Muscle of back (tissue), 11 donors: ENCODE data around the gene MICALL2. TPM values are rescaled to one million over a fixed set of nuclear protein-coding genes. Genes with fewer than 3 reads are reported as not detected.

ENCODE experiments used
- DNase-seq, 3 donors: peaks; one replicate each; pipeline versions ENCODE4 v3.0.0 to v3.0.0-alpha.2; 2013
- polyA plus RNA-seq, 10 donors: library from polyadenylated mRNA; unstranded; fragments of 120-200 nt; gene quantifications; one replicate each; pipeline ENCODE4 v1.2.1, GENCODE V29; 2013; ENCODE audit not compliant: insufficient read length in 10 of 10

The MICALL2 gene
- polyA plus RNA-seq, 10 donors = 4.0 to 10.2 (median 6.0) TPM

GRCh38 chr7:1395211-1396070 is 63.8 kb downstream of the MICALL2 start:
- no peak for DNase-seq

GRCh38 chr7:1394371-1394770 is 64.9 kb downstream of the MICALL2 start:
- no peak for DNase-seq

GRCh38 chr7:1393421-1393820 is 65.8 kb downstream of the MICALL2 start:
- DNase-seq = no peak

GRCh38 chr7:1392556-1392955 is 66.7 kb downstream of the MICALL2 start:
- DNase-seq = no peak

- DNase-seq = no peak
These were observed 67.8 kb downstream of the MICALL2 start for GRCh38 chr7:1391449-1391848.

GRCh38 chr7:1388703-1389335 is 70.5 kb downstream of the MICALL2 start:
- DNase-seq = no peak

- DNase-seq = no peak
These were observed 71.1 kb downstream of the MICALL2 start for GRCh38 chr7:1388021-1388702.

- no peak for DNase-seq
These were observed 72.0 kb downstream of the MICALL2 start for GRCh38 chr7:1387261-1387660.

GRCh38 chr7:1386623-1387220 is 72.5 kb downstream of the MICALL2 start:
- no peak for DNase-seq

GRCh38 chr7:1385809-1386622 is 73.3 kb downstream of the MICALL2 start:
- no peak for DNase-seq

GRCh38 chr7:1385086-1385808 is 74.0 kb downstream of the MICALL2 start:
- no peak for DNase-seq

Other genes with a start within 250 kb of the MICALL2 start
- gene UNCX, start 226.6 kb downstream of the MICALL2 start, polyA plus RNA-seq = under 1 TPM in 3 of 10 donors, not detected in 7; 0.09 to 0.46 (median 0.26) TPM
- 10 to 100 TPM; 29.9 to 53.0 (median 41.8) TPM for gene INTS1, start 44.9 kb upstream of the MICALL2 start, polyA plus RNA-seq
- gene MAFK, start 71.2 kb upstream of the MICALL2 start, polyA plus RNA-seq = 10 to 100 TPM in 6 of 10 donors, 1 to 10 TPM in 4; 7.7 to 12.8 (median 10.4) TPM
- gene TMEM184A, start 96.7 kb upstream of the MICALL2 start, polyA plus RNA-seq = 1 to 10 TPM in 4 of 10 donors, under 1 TPM in 6; 0.42 to 1.6 (median 0.67) TPM
- gene PSMG3, start 110.6 kb upstream of the MICALL2 start, polyA plus RNA-seq = 10 to 100 TPM; 17.1 to 27.4 (median 20.4) TPM
- gene ELFN1, start 210.8 kb upstream of the MICALL2 start, polyA plus RNA-seq = 1 to 10 TPM; 1.4 to 7.9 (median 4.4) TPM